GM11168 (cell line): Measurements from ENCODE around the gene THSD1.
"Not testable (repeated sequence)": the region's sequence is repeated elsewhere in the genome, so short reads cannot be mapped to it uniquely, and the experiment has no call there.

ENCODE experiments used
- in situ Hi-C: fragments of 300-500 bp; cut with MboI; formaldehyde crosslinking; loops from one replicate; pipeline ENCODE4 v1.12.0; 2022; ENCODE audit warnings: low sequenced_read_pairs; ENCODE audit not compliant: unreplicated experiment

The THSD1 gene

DNA sequence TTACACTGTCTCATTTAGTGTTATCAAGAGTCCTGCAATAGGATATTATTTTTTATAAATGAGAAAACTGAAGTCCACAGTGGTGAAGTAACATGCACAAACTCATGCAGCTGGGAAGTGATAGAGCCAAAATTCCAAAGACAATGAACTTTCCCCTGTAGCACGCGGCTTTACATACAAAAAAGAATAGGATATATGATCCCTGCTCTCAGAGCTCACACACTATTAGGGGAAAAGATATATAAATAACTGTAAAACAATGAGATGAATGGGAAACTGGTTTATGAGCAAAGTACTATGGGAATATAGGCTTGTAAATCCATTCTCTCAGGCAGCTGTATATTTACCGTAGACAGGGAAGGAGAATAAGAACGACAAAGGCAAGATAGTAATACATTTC is 39.7 kb downstream of the THSD1 start:
- in situ Hi-C loops, result no loop called here

DNA sequence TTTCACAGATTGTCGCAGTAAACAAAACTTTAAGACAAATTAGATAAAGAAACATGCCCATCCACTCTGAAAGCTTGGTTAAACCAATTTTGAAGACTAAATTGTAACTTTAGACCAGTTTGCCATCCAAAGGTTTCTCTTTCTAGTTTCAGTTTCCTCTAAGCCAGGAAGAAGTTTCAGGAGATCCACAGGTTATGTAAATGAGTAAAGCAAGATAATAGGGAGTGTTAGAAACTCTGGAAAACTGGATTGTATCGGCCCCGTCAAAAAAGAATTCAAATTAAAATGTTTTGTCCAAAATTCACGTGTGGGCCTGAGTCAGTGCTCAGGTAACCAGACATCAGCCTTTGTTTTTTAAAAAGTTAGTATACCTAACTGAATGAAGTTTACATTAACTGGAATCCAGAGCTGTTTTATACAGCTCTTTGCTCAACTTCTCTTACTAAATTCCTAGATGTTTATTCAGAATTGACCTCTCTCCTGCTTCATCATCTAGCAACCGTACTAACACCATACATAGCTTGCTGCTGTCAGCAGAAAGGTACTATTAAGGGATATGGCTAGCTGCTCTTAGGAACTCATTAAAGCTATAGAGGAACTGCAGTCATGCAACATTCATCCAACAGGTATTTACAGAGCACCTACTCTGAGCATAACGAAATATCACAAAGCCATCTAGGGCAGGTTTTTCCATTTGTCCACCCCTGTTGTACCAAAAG is 43.6 kb downstream of the THSD1 start:
- in situ Hi-C loops, result not testable (repeated sequence)

DNA sequence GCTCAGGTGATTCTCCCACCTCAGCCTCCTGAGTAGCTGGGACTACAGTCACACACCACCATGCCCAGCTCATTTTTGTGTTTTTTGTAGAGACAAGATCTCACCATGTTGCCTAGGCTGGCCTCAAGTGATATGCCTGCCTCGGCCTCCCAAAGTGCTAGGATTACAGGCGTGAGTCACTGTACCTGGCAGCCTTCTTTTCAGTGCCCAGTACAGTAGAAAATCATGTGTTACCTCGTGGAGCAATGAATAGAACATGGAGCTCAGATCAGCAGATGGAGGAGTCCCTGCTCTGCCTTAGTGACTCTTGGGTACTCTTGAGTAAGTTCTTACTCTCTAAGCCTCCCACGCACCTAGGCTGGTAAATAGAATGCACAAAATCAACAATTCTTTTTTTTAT is 44.7 kb downstream of the THSD1 start:
- in situ Hi-C loops, result no loop called here

DNA sequence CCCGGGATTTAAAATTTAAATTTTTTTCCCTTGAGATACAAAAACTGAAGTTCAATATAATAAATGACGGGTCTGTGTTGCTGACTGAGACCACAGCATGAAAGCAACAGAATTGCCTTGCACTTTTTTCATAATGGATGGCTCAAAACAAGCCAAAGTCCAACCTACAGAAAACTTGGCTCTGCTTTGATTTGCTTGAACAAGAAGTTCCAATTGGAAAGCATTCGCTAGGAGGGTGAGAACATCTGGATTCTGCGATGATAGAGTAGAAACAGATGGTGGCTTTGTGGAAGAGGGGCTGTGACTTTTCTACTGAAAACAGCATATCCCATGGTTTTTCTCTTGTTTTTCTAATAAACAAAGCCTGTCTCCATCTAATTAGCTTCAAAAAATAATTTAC is 46.4 kb downstream of the THSD1 start:
- in situ Hi-C loops, result no loop called here

DNA sequence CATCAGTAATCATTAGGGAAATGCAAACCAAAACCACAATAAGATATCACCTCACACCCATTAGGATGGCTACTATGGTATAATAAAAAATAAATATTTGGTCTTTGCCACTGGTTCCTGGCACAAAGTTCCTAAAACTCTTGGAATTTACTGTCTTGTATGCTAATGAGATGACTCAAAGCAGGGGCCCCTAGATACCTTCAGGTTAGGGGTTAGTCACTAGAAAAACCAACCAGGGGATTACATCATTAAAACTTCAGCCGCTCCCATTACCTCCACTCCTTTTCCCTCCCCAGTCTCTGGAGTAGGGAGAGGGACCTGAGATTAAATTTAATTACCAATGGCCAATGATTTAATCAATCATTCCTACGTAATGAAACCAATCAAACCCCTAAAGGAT is 49.6 kb downstream of the THSD1 start:
- in situ Hi-C loops, result no loop called here

DNA sequence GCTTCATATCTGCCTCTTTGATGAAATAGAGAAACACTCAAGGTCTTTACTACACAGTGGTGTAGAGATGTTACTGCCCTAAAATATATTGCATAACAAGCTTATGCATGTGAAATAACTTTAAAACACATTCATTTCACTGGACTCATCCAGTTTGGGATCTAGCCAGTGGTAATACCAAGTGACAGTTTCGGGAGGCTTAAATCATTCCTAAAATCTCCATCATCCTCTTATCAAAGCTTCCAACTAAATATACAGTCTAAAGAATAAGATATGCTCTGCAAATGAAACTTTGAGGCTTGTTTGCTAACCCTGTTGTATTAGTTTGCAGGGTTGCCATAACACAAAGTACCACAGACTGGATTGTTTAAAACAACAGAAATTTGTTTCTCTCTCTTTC is 52.8 kb downstream of the THSD1 start:
- in situ Hi-C loops, result no loop called here

DNA sequence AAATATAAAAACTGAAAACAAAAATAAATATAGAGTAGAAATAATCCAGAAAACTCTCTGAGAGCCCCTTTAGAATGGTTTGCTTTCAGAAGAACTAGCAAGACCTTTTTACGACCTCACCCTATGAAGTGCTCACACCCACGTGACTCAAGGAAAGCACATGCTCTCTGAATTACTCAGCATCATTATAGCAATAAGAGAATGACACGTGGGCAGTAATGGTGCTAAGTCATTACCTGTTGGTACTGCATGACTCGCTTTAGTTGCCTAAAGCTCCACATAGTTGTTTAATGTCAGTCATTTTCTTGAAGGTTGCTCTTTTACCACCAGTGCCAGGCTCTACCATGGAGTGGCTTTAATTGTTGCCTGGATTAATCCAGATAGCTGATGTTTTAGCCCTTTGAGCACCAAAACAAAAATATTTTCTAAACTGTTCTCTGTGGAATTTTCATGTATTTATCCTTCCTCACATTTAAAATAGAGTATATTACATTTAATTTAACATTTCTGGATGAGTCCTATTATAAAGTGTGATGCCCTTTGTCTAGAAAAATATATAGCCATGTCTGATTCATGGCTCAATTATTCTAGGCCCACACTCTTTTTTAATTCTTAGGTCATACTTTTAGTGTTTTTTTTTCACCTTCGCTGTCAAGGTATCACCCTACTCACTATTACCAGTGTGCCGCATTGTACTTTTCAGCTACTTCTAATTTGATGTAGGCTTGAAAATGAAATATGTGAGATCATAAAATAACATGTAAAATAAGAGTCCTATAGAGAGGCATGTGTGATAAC is 56.8 kb downstream of the THSD1 start:
- in situ Hi-C loops, result no loop called here

DNA sequence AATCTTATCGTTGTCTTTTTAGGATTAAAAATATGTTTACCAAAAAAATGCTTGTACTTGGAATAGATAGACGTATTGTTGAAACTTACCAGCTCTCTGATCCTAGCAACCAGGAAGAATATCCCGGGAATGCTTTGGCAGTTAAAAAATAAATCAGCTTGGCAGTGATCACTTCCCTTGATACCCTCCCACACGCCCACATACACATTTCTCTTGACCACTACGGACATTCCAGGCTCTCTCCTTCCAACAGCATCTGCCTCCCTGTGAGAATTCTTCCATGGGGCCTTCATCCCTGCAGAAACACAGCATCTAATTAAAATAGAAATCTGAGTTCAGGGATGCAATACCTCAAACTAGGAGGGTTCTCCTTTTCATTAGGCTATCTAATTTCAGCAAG is 57.9 kb downstream of the THSD1 start:
- in situ Hi-C loops, result no loop called here

DNA sequence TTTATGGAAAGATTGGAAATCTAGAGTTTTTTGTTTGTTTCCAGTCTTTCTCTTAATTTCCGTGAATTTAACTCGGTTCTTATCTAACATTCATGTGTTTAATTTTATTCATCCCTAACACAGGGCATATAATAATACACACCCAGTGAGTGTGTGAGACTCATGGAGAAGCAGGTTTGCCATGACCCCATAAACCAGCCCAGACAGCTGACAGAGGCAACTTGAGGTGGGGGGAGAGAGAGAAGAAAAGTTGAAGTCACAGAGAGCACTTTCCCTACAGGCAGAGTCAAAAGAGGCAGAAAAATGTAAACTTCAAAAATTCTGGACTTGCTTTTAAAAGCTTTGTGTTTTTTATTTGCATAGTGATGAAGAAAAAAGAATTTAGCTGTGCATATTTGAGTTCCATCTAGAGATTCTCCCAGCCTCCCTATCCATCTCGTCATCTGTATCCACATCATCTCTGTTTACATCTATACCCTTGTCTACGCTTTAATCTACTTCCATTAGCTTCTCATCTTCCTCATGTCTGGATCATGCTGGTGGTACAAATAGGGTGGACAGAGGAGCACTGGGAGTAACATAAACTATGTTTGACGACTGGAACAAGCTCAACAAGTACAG is 60.2 kb downstream of the THSD1 start:
- in situ Hi-C loops, result no loop called here

DNA sequence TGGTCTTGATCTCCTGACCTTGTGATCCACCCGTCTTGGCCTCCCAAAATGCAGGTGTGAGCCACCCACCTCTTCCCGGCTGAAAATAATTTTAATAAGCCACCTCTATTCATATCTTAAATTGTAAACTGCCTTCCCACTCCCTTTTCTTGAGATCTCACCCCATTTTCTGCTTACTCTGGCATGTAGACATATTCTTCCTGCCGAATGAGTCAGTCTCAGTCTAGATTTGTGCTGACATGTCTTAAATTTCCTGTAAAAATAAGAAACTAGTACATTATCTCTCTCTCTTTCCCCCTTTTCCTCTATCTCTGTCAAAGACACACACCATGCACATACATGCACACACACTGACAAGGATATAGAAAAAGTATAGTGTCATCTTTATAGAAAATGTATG is 60.9 kb downstream of the THSD1 start:
- in situ Hi-C loops, result no loop called here

DNA sequence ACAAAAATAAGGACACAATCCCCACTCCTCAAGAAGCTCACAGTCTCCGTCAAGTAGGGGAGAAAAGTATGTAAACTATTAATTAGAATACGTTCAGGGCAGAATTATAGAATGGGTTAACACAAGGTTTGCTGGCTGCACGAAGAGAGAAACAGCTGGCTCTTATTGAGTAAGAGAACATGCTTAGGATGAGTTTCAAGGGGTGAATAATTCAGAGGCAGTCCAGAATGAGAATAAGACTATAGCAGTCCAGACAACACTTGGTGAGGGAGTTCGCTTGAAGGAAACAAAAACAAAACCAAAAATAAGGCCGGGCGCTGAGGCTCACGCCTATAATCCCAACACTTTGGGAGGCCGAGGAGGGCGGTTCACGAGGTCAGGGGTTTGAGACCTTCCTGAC is 61.9 kb downstream of the THSD1 start:
- in situ Hi-C loops, result no loop called here

DNA sequence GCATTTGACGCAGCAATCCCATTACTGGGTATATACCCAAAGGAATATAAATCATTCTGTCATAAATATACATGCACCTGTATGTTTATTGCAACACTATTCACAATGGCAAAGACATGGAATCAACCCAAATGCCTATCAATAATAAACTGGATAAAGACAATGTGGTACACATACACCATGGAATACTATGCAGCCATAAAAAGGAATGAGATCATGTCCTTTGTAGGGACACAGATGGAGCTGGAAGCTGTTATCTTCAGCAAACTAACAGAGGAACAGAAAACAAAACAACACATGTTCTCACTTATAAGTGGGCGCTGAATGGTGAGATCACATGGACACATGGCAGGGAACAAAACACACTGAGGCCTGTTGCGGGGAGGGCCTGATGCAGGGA is 63.8 kb downstream of the THSD1 start:
- in situ Hi-C loops, result not testable (repeated sequence)

DNA sequence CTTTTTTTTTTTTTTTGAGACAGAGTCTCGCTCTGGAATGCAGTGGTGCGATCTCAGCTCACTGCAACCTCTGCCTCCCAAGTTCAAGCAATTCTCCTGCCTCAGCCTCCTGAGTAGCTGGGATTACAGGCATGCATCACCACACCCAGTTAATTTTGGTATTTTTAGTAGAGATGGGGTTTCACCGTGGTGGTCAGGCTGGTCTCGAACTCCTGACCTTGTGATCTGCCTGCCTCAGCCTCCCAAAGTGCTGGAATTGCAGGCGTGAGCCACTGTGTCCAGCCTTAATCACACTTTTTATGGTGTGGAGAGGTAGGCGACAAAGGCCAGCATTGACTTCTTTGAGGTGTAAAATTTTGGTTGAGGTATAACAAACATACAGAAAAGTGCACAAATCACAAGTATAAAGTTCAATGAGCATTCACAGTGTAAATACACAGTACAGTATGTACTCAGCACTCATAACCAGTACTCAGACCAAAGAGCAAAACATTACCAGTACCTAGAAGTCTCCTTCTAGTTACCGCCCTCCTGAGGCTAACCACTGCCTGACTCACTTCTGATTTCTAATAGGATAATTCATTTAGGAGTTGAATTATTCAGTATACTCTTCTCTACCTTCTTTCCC is 68.0 kb downstream of the THSD1 start:
- in situ Hi-C loops, result not testable (repeated sequence)

DNA sequence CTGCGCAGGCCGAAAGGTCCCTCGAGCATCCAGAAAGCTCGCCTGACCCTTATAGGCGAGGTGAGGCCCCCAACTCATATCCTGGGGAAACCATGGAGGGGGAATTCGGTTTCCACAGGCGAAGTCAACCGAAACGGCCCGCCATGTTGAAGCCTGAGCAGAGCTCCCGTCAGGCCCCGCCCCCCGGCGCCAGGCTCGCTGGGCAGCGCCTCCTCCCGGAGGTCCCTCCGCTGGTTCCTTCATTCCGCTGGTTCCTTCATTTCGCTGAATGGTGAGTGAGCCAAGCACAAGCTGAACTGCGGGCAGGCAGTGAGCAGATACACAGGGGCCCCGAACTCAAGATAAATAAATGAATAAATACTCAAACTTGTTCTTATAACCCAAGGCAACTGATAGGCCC is 71.9 kb downstream of the THSD1 start:
- in situ Hi-C loops, result not testable (repeated sequence)

DNA sequence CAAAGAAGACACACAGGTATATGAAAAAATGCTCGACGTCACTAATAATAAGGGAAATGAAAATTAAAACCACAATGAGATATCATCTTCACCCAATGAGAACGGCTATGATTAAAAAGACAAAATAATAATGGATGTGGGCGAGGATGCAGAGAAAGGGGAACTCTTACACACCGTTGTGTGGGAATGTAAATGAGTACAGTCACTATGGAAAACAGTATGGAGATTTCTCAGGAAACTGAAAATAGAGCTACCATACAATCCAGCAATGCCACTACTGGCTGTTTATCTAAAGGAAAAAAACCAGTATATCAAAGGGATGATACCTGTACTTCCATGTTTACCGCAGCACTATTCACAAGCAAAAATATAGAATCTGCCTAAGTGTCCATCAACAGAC is 74.1 kb downstream of the THSD1 start:
- in situ Hi-C loops, result not testable (repeated sequence)
